Osteocyte (in vitro differentiated cells): ENCODE results near the gene ANXA2R. TPM values are rescaled to one million over a fixed set of nuclear protein-coding genes. Genes with fewer than 3 reads are reported as not detected.
A peak's percentile ranks its signal among the peaks of the same experiment; 100 is the strongest.

Experiments
- DNase-seq: peaks from one replicate; pipeline ENCODE4 v3.0.0; 2021; ENCODE audit warnings: mixed read lengths; ENCODE audit not compliant: unreplicated experiment; ENCODE audit errors: extremely low spot score
- H3K27ac Mint-ChIP-seq: one replicate; pipeline ENCODE4 v1.8.0; 2021; ENCODE audit warnings: mild to moderate bottlenecking, mixed read lengths; ENCODE audit not compliant: unreplicated experiment
- H3K27me3 Mint-ChIP-seq: one replicate; pipeline ENCODE4 v1.8.0; 2021; ENCODE audit warnings: mixed read lengths; ENCODE audit not compliant: unreplicated experiment
- H3K36me3 Mint-ChIP-seq: one replicate; pipeline ENCODE4 v1.8.0; 2021; ENCODE audit warnings: mixed read lengths; ENCODE audit not compliant: unreplicated experiment
- H3K4me1 Mint-ChIP-seq: one replicate; pipeline ENCODE4 v1.8.0; 2021; ENCODE audit warnings: mixed read lengths; ENCODE audit not compliant: unreplicated experiment
- H3K4me3 Mint-ChIP-seq: one replicate; pipeline ENCODE4 v1.8.0; 2021; ENCODE audit warnings: mild to moderate bottlenecking, moderate library complexity, mixed read lengths; ENCODE audit not compliant: unreplicated experiment
- H3K9me3 Mint-ChIP-seq: one replicate; pipeline ENCODE4 v1.8.0; 2021; ENCODE audit warnings: mixed read lengths; ENCODE audit not compliant: unreplicated experiment
- total RNA-seq: library from RNA; stranded (reverse); gene quantifications from 2 replicates; pipeline ENCODE4 v1.2.1, GENCODE V29; 2021
- TF ChIP-seq, protein P1 (sequence below): fragments of 200-600 bp; sonication (generic); IDR thresholded peaks from 2 replicates; pipeline ENCODE4 v1.5.0; 2021; ENCODE audit warnings: antibody characterized with exemption, mild to moderate bottlenecking, moderate library complexity

ANXA2R gene
- total RNA-seq, 1 donor from 2014 or later = 5.3 TPM

GRCh38 chr5:43066799-43067741 is 27.0 kb upstream of the ANXA2R start:
- TF ChIP-seq, protein P1, sequence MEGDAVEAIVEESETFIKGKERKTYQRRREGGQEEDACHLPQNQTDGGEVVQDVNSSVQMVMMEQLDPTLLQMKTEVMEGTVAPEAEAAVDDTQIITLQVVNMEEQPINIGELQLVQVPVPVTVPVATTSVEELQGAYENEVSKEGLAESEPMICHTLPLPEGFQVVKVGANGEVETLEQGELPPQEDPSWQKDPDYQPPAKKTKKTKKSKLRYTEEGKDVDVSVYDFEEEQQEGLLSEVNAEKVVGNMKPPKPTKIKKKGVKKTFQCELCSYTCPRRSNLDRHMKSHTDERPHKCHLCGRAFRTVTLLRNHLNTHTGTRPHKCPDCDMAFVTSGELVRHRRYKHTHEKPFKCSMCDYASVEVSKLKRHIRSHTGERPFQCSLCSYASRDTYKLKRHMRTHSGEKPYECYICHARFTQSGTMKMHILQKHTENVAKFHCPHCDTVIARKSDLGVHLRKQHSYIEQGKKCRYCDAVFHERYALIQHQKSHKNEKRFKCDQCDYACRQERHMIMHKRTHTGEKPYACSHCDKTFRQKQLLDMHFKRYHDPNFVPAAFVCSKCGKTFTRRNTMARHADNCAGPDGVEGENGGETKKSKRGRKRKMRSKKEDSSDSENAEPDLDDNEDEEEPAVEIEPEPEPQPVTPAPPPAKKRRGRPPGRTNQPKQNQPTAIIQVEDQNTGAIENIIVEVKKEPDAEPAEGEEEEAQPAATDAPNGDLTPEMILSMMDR = no peak
- no peaks in the 10 kb centered on the region for H3K27me3 Mint-ChIP-seq
- H3K36me3 Mint-ChIP-seq = peaks cover 17% of the 10 kb centered on the region
- H3K4me1 Mint-ChIP-seq = peaks cover 49% of the 10 kb centered on the region
- peak; percentile 87 for DNase-seq
- peak overlapping the region; percentile 100 for H3K27ac Mint-ChIP-seq
- H3K9me3 Mint-ChIP-seq = no peaks in the 10 kb centered on the region
- peak overlapping the region; percentile 98 for H3K4me3 Mint-ChIP-seq

- Mint-ChIP-seq H3K36me3 (peaks cover 17% of the 10 kb centered on the region), H3K4me3 (peak overlapping the region; percentile 98), H3K27ac (peak overlapping the region; percentile 100), H3K4me1 (peaks cover 58% of the 10 kb centered on the region), H3K9me3 (no peaks in the 10 kb centered on the region), H3K27me3 (no peaks in the 10 kb centered on the region)
- TF ChIP-seq, protein P1 = no peak
- peak; percentile 91 for DNase-seq
Observed at GRCh38 chr5:43065948-43066798, 26.1 kb upstream of the ANXA2R start.

DNA sequence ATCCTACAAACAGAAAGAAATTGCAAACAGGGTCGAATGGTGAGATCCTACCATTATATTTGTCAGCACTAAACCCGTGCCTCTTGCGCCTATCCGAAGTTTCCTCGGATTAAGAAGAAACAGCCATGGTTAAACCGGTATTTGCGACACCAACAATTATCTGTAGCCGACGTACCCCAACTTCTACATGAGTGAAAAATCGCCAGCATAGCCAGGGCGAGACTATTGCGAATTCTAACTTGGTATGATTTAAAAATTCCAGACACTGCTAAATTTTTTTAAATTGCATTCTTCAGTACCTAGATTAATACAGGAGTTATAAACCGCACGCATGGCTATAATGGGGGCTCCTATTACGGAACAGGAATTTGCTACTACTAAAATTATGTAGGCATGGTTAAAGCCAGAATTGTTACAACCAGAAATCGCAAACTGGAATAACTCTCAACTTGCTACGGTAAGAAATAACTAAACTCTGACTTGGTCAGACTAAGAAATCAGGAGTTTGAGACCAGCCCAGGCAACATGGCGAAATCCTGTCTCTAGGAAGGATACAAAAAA is 25.3 kb upstream of the ANXA2R start:
- Mint-ChIP-seq H3K4me1 (peaks cover 58% of the 10 kb centered on the region), H3K9me3 (no peaks in the 10 kb centered on the region), H3K27me3 (no peaks in the 10 kb centered on the region), H3K4me3 (peak overlapping the region; percentile 98), H3K27ac (peak overlapping the region; percentile 100), H3K36me3 (peaks cover 11% of the 10 kb centered on the region)
- peak; percentile 21 for DNase-seq
- TF ChIP-seq, protein P1 = no peak

DNA sequence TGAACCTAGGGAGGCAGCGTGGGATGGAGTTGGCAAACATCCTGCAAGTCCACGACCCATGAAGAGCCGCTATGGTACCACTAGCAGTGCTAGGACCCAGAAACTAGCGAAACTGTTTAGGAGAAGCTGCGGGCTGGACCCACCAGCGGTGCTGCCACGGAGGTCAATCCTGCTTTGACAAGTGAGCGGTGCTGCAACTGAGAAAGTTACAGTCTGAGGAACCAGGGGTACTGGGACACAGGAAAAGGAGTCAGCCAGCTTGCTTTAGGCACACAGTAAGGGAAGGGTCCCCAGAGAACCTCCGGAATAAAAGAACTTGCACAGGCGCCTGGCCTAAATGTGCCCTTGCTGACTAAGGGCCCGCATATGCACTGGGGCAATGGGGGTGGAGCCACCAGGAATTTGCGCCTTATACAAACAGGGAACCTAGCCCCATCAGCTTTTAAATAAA is 23.6 kb upstream of the ANXA2R start:
- H3K4me3 Mint-ChIP-seq = peak overlapping the region; percentile 98
- TF ChIP-seq, protein P1 = no peak

More for the DNA sequence above, 23.6 kb upstream of the ANXA2R start:
- H3K27ac Mint-ChIP-seq = peak overlapping the region; percentile 100
- DNase-seq = peak; percentile 68
- peaks cover 49% of the 10 kb centered on the region for H3K4me1 Mint-ChIP-seq
- peaks cover 11% of the 10 kb centered on the region for H3K36me3 Mint-ChIP-seq
- H3K27me3 Mint-ChIP-seq = no peaks in the 10 kb centered on the region
- H3K9me3 Mint-ChIP-seq = peaks cover 3% of the 10 kb centered on the region
